Fibroblast of mammary gland (primary cell): ENCODE data around the gene MGRN1.

Experiments
- DNase-seq: peaks from one replicate; pipeline ENCODE4 v3.0.0-alpha.2; 2010; ENCODE audit warnings: low read depth
- H3K4me3 ChIP-seq: 2 replicates; pipeline ENCODE4 v1.5.1; 2011; ENCODE audit warnings: low read depth, mild to moderate bottlenecking, low read length, moderate library complexity; ENCODE audit not compliant: control insufficient read depth
- CTCF ChIP-seq: conservative IDR thresholded peaks from 2 replicates; pipeline ENCODE4 v1.5.1; 2011; ENCODE audit warnings: low read depth, low read length, inconsistent platforms; ENCODE audit not compliant: control insufficient read depth, insufficient read depth

Gene MGRN1

GRCh38 chr16:4673387-4674046 lies 48.9 kb downstream of the MGRN1 start:
- no peak for DNase-seq
- no peak for TF ChIP-seq CTCF
- H3K4me3 ChIP-seq: no peak overlapping the region

GRCh38 chr16:4674926-4675530 lies 50.4 kb downstream of the MGRN1 start:
- H3K4me3 ChIP-seq: no peak overlapping the region
- DNase-seq: no peak
- no peak for TF ChIP-seq CTCF

GRCh38 chr16:4675864-4676786 lies 51.5 kb downstream of the MGRN1 start:
- DNase-seq: no peak
- TF ChIP-seq CTCF: no peak
- H3K4me3 ChIP-seq: no peak overlapping the region

GRCh38 chr16:4676831-4677230 lies 52.2 kb downstream of the MGRN1 start:
- TF ChIP-seq CTCF: no peak
- H3K4me3 ChIP-seq: no peak overlapping the region

GRCh38 chr16:4677390-4677789 lies 52.8 kb downstream of the MGRN1 start:
- no peak for DNase-seq
- no peak overlapping the region for H3K4me3 ChIP-seq
- TF ChIP-seq CTCF: no peak

More at GRCh38 chr16:4676831-4677230, 52.2 kb downstream of the MGRN1 start:
- no peak for DNase-seq

GRCh38 chr16:4677994-4678393 lies 53.4 kb downstream of the MGRN1 start:
- no peak for DNase-seq
- no peak overlapping the region for H3K4me3 ChIP-seq
- TF ChIP-seq CTCF: no peak
